HL-60 (cell line): Measurements from ENCODE around the gene BAIAP2.
"Not testable (repeated sequence)": the region's sequence is repeated elsewhere in the genome, so short reads cannot be mapped to it uniquely, and the experiment has no call there.

Experiments used
- DNase-seq, 2 experiments: peaks; one replicate each; pipeline ENCODE4 v3.0.0-alpha.2; 2010 to 2020; ENCODE audit warnings: low read depth in 1 of 2, low spot score in 1 of 2
- H3K27ac ChIP-seq: fragments of 250-450 bp; sonication (Bioruptor Pico); replicated peaks from 2 replicates; pipeline ENCODE4 v1.5.1; 2020; ENCODE audit warnings: mild to moderate bottlenecking, moderate library complexity
- H3K27me3 ChIP-seq: fragments of 250-450 bp; sonication (Bioruptor Pico); 2 replicates; pipeline ENCODE4 v1.5.1; 2021; ENCODE audit warnings: mild to moderate bottlenecking, moderate library complexity; ENCODE audit not compliant: insufficient read depth, poor library complexity, severe bottlenecking
- H3K4me3 ChIP-seq: replicated peaks from 2 replicates; pipeline ENCODE4 v1.5.1; 2011; ENCODE audit warnings: mild to moderate bottlenecking, control low read depth, low read length; ENCODE audit not compliant: insufficient read depth
- GABPA ChIP-seq: IDR thresholded peaks from 2 replicates; pipeline ENCODE4 v1.6.1; 2012; ENCODE audit warnings: low read depth
- POLR2AphosphoS5 ChIP-seq: IDR thresholded peaks from 2 replicates; pipeline ENCODE4 v1.6.1; 2012; ENCODE audit warnings: low read depth
- SPI1 ChIP-seq: IDR thresholded peaks from 2 replicates; pipeline ENCODE4 v1.6.1; 2012; ENCODE audit warnings: low read depth, mild to moderate bottlenecking, borderline replicate concordance
- TF ChIP-seq, protein P1 (sequence below): IDR thresholded peaks from one replicate; pipeline ENCODE4 v1.5.1; 2011; ENCODE audit warnings: low read length, control low read depth, inconsistent platforms; ENCODE audit not compliant: insufficient read depth
- TF ChIP-seq, protein P2 (sequence below): IDR thresholded peaks from 2 replicates; pipeline ENCODE4 v1.6.1; 2012; ENCODE audit warnings: low read depth; ENCODE audit not compliant: insufficient replicate concordance

Gene BAIAP2

DNA sequence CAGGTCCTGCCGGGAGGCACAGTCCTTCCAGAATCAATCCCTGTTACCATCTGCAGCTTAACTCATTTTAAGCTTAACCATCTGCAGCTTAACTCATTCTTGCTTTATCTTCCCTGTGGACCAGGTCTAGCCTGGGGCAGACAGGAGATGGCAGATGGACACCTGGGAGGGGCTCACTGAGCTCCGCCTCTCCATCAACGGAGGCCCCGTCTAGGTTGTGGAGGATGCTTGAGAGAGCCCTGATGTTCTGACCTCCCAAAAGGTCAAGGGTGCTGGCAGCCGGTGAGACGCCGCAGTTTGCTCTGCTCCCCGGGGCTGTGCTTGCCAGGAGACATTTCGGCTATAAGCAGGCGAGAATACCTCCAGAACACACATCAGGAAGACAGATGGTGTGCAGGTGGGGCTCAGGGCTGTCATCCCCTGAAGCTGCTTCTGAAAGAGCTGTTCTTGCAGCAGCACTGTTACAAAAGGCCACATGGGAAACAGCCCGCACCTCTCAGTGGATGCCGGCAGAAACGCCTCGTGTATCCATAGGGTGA lies 41.3 kb downstream of the BAIAP2 start:
- H3K27ac ChIP-seq: no peak overlapping the region
- H3K27me3 ChIP-seq: no peaks in the 10 kb centered on the region
- TF ChIP-seq POLR2AphosphoS5 (no peak), SPI1 (no peak), GABPA (no peak)
- TF ChIP-seq, protein P1, sequence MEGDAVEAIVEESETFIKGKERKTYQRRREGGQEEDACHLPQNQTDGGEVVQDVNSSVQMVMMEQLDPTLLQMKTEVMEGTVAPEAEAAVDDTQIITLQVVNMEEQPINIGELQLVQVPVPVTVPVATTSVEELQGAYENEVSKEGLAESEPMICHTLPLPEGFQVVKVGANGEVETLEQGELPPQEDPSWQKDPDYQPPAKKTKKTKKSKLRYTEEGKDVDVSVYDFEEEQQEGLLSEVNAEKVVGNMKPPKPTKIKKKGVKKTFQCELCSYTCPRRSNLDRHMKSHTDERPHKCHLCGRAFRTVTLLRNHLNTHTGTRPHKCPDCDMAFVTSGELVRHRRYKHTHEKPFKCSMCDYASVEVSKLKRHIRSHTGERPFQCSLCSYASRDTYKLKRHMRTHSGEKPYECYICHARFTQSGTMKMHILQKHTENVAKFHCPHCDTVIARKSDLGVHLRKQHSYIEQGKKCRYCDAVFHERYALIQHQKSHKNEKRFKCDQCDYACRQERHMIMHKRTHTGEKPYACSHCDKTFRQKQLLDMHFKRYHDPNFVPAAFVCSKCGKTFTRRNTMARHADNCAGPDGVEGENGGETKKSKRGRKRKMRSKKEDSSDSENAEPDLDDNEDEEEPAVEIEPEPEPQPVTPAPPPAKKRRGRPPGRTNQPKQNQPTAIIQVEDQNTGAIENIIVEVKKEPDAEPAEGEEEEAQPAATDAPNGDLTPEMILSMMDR: no peak
- TF ChIP-seq, protein P2, sequence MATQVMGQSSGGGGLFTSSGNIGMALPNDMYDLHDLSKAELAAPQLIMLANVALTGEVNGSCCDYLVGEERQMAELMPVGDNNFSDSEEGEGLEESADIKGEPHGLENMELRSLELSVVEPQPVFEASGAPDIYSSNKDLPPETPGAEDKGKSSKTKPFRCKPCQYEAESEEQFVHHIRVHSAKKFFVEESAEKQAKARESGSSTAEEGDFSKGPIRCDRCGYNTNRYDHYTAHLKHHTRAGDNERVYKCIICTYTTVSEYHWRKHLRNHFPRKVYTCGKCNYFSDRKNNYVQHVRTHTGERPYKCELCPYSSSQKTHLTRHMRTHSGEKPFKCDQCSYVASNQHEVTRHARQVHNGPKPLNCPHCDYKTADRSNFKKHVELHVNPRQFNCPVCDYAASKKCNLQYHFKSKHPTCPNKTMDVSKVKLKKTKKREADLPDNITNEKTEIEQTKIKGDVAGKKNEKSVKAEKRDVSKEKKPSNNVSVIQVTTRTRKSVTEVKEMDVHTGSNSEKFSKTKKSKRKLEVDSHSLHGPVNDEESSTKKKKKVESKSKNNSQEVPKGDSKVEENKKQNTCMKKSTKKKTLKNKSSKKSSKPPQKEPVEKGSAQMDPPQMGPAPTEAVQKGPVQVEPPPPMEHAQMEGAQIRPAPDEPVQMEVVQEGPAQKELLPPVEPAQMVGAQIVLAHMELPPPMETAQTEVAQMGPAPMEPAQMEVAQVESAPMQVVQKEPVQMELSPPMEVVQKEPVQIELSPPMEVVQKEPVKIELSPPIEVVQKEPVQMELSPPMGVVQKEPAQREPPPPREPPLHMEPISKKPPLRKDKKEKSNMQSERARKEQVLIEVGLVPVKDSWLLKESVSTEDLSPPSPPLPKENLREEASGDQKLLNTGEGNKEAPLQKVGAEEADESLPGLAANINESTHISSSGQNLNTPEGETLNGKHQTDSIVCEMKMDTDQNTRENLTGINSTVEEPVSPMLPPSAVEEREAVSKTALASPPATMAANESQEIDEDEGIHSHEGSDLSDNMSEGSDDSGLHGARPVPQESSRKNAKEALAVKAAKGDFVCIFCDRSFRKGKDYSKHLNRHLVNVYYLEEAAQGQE: no peak
- no peak overlapping the region for H3K4me3 ChIP-seq
- no peak for DNase-seq

DNA sequence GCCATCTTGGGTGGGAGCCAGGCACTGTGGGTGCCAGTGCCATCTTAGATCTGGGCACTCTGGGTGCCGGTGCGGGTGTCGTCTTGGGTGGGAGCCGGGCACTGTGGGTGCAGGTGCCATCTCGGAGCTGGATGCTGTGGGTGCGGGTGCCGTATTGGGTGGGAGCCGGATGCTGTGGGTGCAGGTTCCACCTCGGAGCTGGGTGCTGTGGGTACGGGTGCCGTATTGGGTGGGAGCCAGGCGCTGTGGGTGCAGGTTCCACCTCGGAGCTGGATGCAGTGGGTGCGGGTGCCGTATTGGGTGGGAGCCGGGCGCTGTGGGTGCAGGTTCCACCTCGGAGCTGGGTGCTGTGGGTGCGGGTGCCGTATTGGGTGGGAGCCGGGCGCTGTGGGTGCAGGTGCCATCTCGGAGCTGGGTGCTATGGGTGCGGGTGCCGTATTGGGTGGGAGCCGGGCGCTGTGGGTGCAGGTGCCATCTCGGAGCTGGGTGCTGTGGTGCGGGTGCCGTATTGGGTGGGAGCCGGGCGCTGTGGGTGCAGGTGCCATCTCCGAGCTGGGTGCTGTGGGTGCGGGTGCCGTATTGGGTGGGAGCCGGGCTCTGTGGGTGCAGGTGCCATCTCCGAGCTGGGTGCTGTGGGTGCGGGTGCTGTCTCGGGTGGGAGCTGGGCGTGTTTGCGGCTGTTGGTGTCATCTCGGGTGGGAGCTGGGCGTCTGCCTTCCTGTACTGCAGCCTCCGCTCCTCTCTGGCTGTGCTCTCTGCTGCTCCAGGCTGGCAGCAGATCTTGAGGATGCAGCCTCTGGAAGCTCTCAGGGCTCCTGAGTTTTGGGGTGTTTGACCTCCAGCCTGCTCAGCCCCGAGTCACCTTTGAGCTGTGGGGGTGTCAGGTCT lies 43.3 kb downstream of the BAIAP2 start:
- not testable (repeated sequence) for H3K27me3 ChIP-seq

DNA sequence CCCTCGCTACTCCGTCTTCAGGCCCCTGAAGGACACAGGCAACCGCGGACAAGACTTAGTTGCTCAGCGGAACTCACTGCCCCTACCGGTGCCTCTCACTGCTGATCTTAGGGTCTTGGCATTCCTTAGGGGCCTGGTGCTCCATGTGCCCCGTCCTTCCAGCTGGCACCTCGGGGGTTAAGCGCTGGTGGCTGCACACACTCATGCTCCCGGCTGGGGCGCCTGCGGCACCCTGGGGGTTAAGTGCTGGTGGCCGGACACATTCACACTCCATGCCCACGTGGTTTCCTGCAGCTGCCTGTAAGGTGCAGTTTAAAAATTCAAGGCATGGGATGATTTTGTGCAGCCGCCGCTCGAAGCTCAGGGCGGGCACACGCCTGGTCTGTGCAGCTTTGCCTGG lies 45.1 kb downstream of the BAIAP2 start:
- DNase-seq: no peak
- Histone ChIP-seq H3K27ac (no peak overlapping the region), H3K27me3 (no peaks in the 10 kb centered on the region), H3K4me3 (no peak overlapping the region)
- TF ChIP-seq GABPA: no peak
- no peak for TF ChIP-seq POLR2AphosphoS5
- TF ChIP-seq, protein P1: no peak
- TF ChIP-seq, protein P2: no peak
- TF ChIP-seq SPI1: no peak

More for the DNA sequence above, 43.3 kb downstream of the BAIAP2 start:
- H3K27ac ChIP-seq, H3K4me3 ChIP-seq, DNase-seq: not testable (repeated sequence)

DNA sequence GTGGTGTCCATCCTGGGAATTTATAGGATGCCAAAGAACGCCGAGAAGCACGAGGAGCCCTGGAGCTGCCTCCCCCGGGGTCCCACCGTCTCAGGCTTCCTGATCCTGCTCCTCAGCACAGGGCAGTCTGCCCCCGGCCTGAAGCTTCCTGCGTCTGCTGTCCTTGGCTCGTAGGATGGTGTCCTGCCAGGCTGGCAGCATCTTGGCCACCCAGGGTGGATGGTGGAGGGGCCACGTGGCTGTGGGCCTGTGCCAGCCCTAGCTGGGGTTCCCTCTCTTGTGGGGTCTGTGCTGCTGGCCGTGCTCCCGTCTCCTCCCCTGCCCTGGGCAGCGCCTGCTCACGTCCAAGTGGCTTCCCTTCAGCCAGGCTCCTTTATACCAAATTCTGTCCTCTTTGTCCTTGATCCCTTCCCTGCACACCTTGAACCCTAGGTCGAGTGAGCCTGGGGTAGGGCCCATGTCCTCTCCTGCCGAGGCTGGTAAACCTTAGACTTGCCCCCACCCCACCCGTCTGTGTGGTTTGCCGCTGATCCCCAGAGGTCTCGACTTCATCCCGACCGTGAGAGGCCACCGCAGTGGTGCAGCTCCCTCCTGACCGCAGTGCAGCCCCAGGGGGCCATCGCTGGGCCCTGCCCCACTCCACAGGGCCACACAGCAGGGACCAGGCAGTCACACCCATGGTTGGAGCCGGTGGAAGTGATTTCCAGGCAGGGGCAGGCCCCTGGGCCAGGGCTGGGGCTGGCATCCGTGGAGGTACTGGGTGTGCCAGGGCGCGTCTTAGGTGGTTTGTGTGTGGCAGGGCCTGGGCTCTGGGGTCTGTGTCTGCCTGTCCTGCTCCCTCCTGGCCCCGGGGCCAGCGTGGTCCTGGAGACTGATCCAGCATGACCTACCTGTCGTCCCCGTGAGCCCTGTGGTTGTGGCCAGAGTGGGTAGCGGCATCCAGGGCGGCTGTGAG lies 46.5 kb downstream of the BAIAP2 start:
- Histone ChIP-seq H3K27me3 (no peaks in the 10 kb centered on the region), H3K4me3 (no peak overlapping the region), H3K27ac (no peak overlapping the region)
- DNase-seq: no peak
- no peak for TF ChIP-seq GABPA
- TF ChIP-seq, protein P2: no peak
- no peak for TF ChIP-seq POLR2AphosphoS5
- no peak for TF ChIP-seq SPI1
- TF ChIP-seq, protein P1: no peak
